Cerebellar cortex (tissue), 1 donor: ENCODE measurements around the gene TRERF1.

ENCODE experiments used
- DNase-seq: peaks from one replicate; pipeline ENCODE4 v3.0.0-alpha.2; 2015; ENCODE audit warnings: low spot score

TRERF1 gene

GRCh38 chr6:42190554-42191183, 261.1 kb downstream of the TRERF1 start:
- no peak for DNase-seq

- DNase-seq: no peak
Observed at GRCh38 chr6:42188406-42188805, 263.3 kb downstream of the TRERF1 start.

- DNase-seq: no peak
Observed at GRCh38 chr6:42185597-42185996, 266.1 kb downstream of the TRERF1 start.

GRCh38 chr6:42184475-42184874, 267.3 kb downstream of the TRERF1 start:
- DNase-seq: no peak

GRCh38 chr6:42182101-42182500, 269.6 kb downstream of the TRERF1 start:
- DNase-seq: no peak

- DNase-seq: no peak
Observed at GRCh38 chr6:42179945-42180313, 271.8 kb downstream of the TRERF1 start.

- no peak for DNase-seq
Observed at GRCh38 chr6:42179261-42179944, 272.3 kb downstream of the TRERF1 start.

GRCh38 chr6:42177514-42178364, 274.0 kb downstream of the TRERF1 start:
- DNase-seq: no peak

GRCh38 chr6:42176981-42177380, 274.7 kb downstream of the TRERF1 start:
- no peak for DNase-seq

- no peak for DNase-seq
Observed at GRCh38 chr6:42175860-42176259, 275.9 kb downstream of the TRERF1 start.
